Activated T-cell treated with anti-CD3 and anti-CD28 coated beads for 1 hour (primary cell): ENCODE measurements around the gene TFDP2.

Experiments
- DNase-seq: peaks from one replicate; pipeline ENCODE4 v3.0.0-alpha.2; 2020; ENCODE audit warnings: low read depth

The TFDP2 gene

GRCh38 chr3:142072816-142073215, 76.5 kb downstream of the TFDP2 start:
- DNase-seq, result no peak

- no peak for DNase-seq
Measured at GRCh38 chr3:142065932-142066331, 83.4 kb downstream of the TFDP2 start.

- DNase-seq, result no peak
Measured at GRCh38 chr3:142065344-142065743, 84.0 kb downstream of the TFDP2 start.

GRCh38 chr3:142064454-142064853, 84.9 kb downstream of the TFDP2 start:
- no peak for DNase-seq

GRCh38 chr3:142057331-142057725, 92.0 kb downstream of the TFDP2 start:
- DNase-seq, result no peak

GRCh38 chr3:142056656-142057330, 92.6 kb downstream of the TFDP2 start:
- no peak for DNase-seq

GRCh38 chr3:142053835-142054234, 95.5 kb downstream of the TFDP2 start:
- DNase-seq, result no peak

- no peak for DNase-seq
Measured at GRCh38 chr3:142053244-142053643, 96.1 kb downstream of the TFDP2 start.

GRCh38 chr3:142051351-142051750, 98.0 kb downstream of the TFDP2 start:
- DNase-seq, result no peak

GRCh38 chr3:142047021-142047369, 102.3 kb downstream of the TFDP2 start:
- DNase-seq, result no peak

GRCh38 chr3:142046320-142047020, 102.9 kb downstream of the TFDP2 start:
- no peak for DNase-seq

- DNase-seq, result no peak
Measured at GRCh38 chr3:142040941-142041491, 108.3 kb downstream of the TFDP2 start.

GRCh38 chr3:142035308-142035922, 113.9 kb downstream of the TFDP2 start:
- no peak for DNase-seq

- no peak for DNase-seq
Measured at GRCh38 chr3:142033292-142033691, 116.1 kb downstream of the TFDP2 start.

- no peak for DNase-seq
Measured at GRCh38 chr3:142031575-142031974, 117.8 kb downstream of the TFDP2 start.

- DNase-seq, result no peak
Measured at GRCh38 chr3:142029791-142030190, 119.6 kb downstream of the TFDP2 start.

- DNase-seq, result no peak
Measured at GRCh38 chr3:142029052-142029642, 120.2 kb downstream of the TFDP2 start.

GRCh38 chr3:142028243-142028777, 121.0 kb downstream of the TFDP2 start:
- DNase-seq, result no peak

GRCh38 chr3:142027735-142028134, 121.6 kb downstream of the TFDP2 start:
- DNase-seq, result no peak

- DNase-seq, result no peak
Measured at GRCh38 chr3:142027300-142027699, 122.0 kb downstream of the TFDP2 start.

GRCh38 chr3:142026333-142026732, 123.0 kb downstream of the TFDP2 start:
- no peak for DNase-seq

GRCh38 chr3:142022381-142022780, 127.0 kb downstream of the TFDP2 start:
- DNase-seq, result no peak
